Suppressor macrophage (primary cell): ENCODE data around the gene S100A12.
A peak's percentile ranks its signal among the peaks of the same experiment; 100 is the strongest.
"Not testable (repeated sequence)": the region's sequence is repeated elsewhere in the genome, so short reads cannot be mapped to it uniquely, and the experiment has no call there.

Source experiments
- DNase-seq, 4 experiments: peaks; one replicate each; pipeline ENCODE4 v3.0.0-alpha.2; 2020 to 2022

Gene S100A12

GRCh38 chr1:153349363-153350320, 25.8 kb downstream of the S100A12 start:
- DNase-seq, result peak in 3 of 4 experiments; percentile 33 to 52 (median 51)

- no peak for DNase-seq
Observed at GRCh38 chr1:153348511-153349362, 26.7 kb downstream of the S100A12 start, which contains the start of gene PGLYRP4. PGLYRP4 (minus strand) TSS chr1:153348841; CDS start chr1:153347932, 909 bp downstream.

DNA sequence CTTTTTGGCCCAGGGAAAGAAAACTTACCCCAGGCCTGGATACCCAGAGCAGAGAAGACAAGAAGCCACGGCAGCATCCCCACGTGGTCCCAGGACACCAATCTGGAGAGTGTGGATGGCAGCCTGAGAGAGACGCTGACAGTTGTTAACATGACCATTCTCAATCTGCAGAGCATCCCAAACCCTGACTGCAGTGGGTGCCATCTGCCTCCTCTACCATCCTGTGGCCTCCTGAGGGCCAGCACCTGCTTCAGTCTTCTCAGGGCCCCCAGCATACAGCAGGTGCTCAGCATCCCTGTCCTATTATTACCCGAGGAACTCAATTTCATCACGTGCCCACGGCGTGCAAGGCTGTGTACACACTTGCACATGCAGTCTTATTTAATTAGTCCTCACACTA, 27.6 kb downstream of the S100A12 start:
- no peak for DNase-seq

DNA sequence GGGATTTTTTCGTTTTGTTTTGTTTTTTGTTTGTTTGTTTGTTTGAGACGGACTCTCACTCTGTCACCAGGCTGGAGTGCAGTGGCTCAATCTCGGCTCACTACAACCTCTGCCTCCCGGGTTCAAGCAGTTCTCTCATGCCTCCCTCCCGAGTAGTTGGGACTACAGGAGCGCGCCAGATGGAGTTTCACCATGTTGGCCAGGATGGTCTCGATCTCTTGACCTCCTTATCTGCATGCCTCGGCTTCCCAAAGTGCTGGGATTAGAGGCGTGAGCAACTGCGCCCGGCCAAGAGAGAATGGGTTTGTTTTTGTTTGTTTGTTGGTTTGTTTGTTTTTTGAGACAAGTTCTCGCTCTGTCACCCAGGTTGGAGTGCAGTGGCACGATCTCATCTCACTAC, 28.4 kb downstream of the S100A12 start:
- not testable (repeated sequence) for DNase-seq

DNA sequence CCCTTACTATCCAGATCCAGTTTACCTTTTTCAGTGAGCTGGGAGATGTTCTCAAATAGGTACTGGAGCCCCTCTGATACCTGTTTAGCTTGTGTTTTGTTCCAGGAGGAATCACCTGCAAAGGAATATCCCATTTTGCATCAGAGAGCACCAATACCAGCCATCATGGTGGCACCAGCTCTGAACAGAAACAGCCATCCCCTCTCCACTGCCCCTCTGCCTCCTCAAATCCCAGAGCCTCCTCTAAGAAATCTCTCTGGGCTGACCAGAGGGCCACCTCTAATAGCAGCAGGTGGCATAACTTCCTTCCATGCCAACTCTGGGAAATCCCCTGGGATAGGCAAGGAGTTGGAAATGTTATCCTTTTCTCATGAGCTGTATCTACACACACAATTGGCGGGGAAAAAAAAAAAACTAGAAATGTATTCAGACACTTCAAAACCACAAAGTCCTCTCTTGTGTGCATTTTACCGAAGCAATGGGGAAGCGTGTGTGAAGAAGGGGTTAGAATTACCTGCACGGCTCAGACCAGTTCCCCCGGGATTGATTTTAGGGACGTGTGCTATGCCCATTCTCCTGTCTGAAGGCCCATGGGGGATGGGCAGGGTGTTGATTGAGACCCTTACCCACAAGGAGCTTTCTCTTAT, 29.2 kb downstream of the S100A12 start:
- no peak for DNase-seq

DNA sequence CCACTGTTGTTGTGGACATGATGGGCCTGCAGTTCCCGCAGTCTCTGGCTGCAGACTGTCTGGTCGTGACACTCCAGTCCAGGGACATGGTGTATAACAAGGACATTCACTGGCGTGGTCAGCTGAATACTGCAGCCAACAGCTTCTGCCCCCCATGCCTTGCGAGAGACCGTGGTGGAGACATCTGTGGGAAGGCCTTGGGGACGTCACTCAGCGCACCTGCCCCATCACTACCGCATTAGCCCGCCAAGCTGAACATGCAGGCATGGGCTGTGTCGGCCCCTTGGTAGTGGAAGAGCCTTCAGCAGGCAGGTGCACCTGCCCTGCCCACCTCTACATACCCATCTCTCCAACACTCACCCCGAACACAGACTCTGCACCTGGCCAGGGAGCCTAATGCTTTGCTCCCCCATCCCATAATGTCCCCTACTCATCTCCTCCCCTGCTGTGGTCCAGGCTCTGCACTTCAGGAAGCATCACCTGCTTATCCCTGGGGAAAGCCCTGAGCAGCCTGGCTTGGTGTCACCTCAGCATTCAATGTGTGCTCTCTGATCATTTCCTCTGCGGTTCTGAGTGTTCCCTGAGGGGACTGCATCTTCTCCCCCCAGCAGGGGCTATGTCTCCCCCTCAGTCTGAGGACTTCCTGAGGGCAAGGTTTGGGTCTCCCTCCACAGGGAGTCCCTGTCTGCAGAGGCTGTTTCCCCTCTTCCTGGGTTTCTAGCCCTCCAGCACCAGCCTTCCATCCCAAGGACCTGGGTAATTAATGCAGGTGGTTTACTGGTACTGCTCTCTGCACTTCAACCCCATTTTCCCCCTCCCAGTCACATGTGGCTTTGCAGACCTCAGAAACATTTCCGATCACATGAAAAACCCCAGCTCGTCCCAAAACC, 30.0 kb downstream of the S100A12 start:
- DNase-seq, result no peak

- DNase-seq, result peak; percentile 63 to 82 (median 76)
Observed at GRCh38 chr1:153344718-153345025, 30.7 kb downstream of the S100A12 start.

DNA sequence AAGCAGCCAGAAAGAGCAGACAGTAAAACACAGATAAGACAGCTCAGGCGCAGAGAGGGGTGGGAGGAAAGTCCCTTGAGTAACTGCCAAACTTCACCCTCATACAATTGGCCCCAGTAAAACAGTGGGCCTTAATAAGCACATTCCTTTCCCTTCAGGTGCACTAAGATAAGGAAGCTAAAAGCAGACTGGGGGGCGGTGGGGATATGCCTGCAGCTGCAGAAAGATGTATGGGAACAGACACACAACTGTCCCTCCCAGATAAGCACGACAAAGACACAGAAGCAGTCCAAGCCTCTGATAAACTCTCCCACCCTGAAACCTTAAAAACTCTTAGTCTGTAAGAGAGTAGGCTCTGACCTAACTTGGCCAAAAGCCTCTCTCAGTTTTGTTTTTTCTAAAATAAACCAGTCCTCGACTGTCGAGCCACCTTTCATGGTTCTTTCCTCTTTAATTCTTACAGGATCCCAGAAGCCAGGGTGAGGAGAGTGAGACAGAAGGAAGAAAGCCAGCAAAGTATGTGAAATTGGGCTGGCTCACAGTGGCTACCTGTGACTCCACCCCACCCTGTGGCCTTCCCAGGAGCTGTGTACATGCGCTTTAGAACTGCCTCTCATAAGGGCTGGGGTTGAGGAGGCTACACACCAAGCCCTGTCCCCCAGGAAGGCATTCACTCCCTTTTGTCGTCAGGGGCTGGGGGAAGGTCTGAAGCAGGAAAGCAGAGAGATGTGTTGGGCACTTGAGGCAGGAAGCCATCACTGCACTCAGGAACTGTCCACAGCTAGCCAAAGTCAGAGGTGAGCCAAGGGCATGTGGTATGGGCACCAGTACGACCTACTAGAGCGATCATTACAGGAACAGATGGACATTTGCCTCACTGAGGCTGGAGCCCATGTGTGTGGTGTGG, 31.4 kb downstream of the S100A12 start:
- no peak for DNase-seq

DNA sequence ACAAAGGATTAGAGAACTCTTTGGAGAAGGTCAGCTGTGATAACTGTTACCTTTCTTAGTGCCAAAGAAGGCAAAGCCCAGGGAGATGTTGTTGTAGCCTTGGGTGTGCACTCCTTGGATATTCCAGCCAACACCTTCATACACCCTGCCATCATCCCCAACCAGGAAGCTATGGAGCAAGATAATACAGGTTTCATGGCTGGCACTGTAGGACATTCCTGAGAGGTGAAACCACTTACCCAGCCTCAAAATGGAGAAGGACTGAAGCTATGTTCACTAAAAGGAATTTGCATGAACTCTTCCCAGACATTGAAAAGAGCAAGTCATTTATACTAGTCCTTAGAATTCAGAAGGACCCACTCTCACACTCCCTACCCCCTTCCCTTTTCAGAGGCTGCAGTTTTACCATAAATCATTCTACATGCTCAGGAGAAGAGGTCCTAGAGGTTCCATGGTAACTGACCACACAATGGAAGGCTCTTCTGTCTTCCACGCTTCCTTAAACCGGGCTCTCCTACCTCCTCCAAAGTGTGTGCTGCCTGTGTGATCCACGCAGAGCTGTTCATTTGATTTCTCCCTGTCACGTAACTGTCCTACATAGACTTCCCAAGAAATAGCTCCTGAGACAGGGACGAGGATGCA, 32.3 kb downstream of the S100A12 start:
- DNase-seq, result peak in 1 of 4 experiments; percentile 28

- DNase-seq, result no peak
Observed at GRCh38 chr1:153342178-153342577, 33.2 kb downstream of the S100A12 start.

GRCh38 chr1:153341431-153341934, 33.9 kb downstream of the S100A12 start:
- DNase-seq, result no peak

DNA sequence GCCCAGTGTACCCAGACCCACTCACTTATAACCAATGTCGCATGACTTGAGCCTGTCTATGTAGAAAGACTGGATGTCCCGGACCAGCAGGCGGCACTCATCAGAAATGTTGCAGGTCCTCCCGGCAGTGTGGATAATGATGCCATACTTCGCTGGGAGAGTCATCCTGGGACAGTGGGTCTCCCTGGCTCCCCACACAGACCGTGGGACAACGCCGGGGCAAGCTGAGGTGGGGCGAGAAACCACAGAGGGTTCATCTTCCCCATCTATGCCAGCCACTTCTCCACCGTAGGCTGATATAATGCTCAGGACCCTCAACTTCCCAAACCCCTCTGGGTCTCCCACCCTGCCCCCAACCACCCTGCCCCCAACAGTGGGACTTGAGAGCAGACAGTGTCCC, 35.1 kb downstream of the S100A12 start:
- no peak for DNase-seq

DNA sequence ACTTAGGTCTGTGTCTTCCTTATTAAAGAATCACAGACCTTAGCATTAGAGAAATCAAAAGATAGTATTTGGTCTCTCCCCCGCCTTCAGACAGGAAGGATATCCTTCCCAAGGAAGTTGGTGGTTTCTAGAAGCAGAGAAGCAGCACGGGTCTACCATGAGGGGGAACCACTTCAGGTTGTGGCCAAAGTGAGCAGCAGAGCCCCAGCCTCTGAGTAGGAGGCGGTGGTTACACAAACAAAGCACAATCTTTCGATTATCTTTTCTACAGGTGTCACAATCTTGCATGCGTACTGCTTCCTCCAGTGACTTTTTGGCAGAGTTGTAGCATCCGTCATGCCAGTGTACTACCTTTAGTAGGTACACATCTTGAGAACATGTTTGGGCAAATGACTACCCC, 35.6 kb downstream of the S100A12 start:
- peak in 1 of 4 experiments; percentile 21 for DNase-seq

DNA sequence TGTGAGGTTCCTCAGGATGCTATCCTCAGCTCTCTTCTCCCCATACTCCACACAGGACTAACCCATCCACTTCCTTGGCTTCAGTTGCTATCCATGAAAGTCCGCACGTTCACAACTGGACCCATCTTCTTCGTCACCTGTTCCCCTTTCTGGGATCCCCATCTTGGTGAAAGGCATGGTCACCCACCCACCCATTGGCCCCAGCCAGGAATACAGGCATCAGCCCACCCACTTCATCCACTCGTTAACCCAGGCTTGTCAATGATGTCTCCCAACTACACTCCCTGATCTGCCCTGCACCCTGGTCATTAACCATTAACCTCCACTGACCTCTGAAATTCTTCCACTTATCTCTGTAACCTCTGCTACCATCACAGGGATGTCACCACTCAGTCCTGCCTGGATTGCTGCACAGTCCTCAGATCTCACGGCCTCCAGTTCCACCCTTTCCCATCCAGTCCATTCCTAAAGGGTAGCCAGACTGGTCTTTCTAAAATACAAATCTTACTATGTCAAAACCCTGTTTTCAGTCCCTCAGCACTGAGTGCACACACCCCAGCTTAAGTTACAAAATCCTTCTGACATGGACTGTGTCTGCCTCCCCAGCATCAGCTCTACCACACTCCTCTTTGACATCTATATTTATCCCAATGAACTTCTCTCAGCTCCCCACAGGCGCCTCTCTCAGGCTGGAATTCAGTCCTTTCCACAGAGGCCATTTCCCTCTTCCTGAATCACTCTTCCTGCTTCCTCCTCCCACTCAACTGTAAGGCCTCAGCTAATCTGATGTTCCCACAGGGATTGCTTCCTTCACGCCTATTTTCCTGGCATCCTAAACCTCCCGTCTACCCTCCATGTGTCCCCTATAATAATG, 37.2 kb downstream of the S100A12 start:
- DNase-seq, result no peak

- DNase-seq, result no peak
Observed at GRCh38 chr1:153336650-153337049, 38.8 kb downstream of the S100A12 start.

GRCh38 chr1:153333902-153334301, 41.5 kb downstream of the S100A12 start:
- DNase-seq, result no peak

DNA sequence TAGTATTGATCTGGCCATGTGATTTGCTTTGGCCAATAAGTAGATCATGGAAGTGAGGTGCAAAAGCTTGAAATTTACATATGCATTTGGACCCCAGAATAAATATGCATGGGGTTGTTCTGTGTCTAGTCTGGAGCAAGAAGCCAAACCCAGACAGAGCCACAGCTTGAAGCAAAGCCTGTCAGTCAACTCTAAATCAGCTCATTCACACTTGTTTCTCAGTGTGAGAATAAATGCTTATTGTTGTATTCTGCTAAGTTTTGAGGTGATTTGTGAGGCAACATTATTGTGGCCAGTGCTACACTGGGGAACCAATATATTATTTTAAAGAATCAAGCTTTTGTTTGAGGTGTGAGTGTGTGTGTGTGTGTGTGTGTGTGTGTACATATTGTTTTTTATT, 50.5 kb downstream of the S100A12 start:
- no peak for DNase-seq
